Activated naive CD4-positive, alpha-beta T cell treated with anti-CD3 and anti-CD28 coated beads, Interleukin-2, amount 10 ng/mL, durations not matched to agents 7 days and 5 days (primary cell): ENCODE results near the gene TGM6.

ENCODE experiments used
- CTCF ChIA-PET: fragments of 350-600 bp; sonication (Branson Sonifier 250); formaldehyde crosslinking; loops from one replicate; lab custom pipeline; 2021; ENCODE audit warnings: antibody characterized with exemption; lab: Charles Lee
- DNase-seq: peaks from one replicate; pipeline ENCODE4 v3.0.0-alpha.2; 2020
- H3K27ac Mint-ChIP-seq: one replicate; pipeline ENCODE4 v1.8.0; 2021; ENCODE audit warnings: mild to moderate bottlenecking, moderate library complexity, mixed read lengths
- H3K27me3 Mint-ChIP-seq: one replicate; pipeline ENCODE4 v1.8.0; 2021; ENCODE audit warnings: mild to moderate bottlenecking, mixed read lengths
- H3K36me3 Mint-ChIP-seq: one replicate; pipeline ENCODE4 v1.8.0; 2021; ENCODE audit warnings: mixed read lengths
- H3K4me1 Mint-ChIP-seq: one replicate; pipeline ENCODE4 v1.8.0; 2021; ENCODE audit warnings: mixed read lengths
- H3K4me3 Mint-ChIP-seq: one replicate; pipeline ENCODE4 v1.8.0; 2021; ENCODE audit warnings: mild to moderate bottlenecking, moderate library complexity, mixed read lengths
- H3K9me3 Mint-ChIP-seq: one replicate; pipeline ENCODE4 v1.8.0; 2021; ENCODE audit warnings: mixed read lengths

TGM6 gene

GRCh38 chr20:2374346-2375125, 6.2 kb upstream of the TGM6 start:
- no peak for DNase-seq
- no peak overlapping the region for H3K27ac Mint-ChIP-seq
- peaks cover 2% of the 10 kb centered on the region for H3K9me3 Mint-ChIP-seq
- H3K4me3 Mint-ChIP-seq: no peak overlapping the region
- no peaks in the 10 kb centered on the region for H3K36me3 Mint-ChIP-seq
- peaks cover 68% of the 10 kb centered on the region for H3K27me3 Mint-ChIP-seq
- peaks cover 12% of the 10 kb centered on the region for H3K4me1 Mint-ChIP-seq
- CTCF ChIA-PET: interaction anchor here (0.7 kb wide), 1 partner anchor 13 kb away, joined by 5 read pairs; no protein-coding TSS in a partner anchor

GRCh38 chr20:2378893-2379292, 1.8 kb upstream of the TGM6 start:
- DNase-seq: no peak
- Mint-ChIP-seq H3K36me3 (no peaks in the 10 kb centered on the region), H3K9me3 (no peaks in the 10 kb centered on the region), H3K4me3 (no peak overlapping the region), H3K27ac (no peak overlapping the region), H3K27me3 (peaks cover 77% of the 10 kb centered on the region), H3K4me1 (peaks cover 23% of the 10 kb centered on the region)
- CTCF ChIA-PET: interaction anchor here (0.6 to 1.2 kb wide), 4 partner anchors 12 to 99 kb away, joined by 3 read pairs; no protein-coding TSS in a partner anchor

DNA sequence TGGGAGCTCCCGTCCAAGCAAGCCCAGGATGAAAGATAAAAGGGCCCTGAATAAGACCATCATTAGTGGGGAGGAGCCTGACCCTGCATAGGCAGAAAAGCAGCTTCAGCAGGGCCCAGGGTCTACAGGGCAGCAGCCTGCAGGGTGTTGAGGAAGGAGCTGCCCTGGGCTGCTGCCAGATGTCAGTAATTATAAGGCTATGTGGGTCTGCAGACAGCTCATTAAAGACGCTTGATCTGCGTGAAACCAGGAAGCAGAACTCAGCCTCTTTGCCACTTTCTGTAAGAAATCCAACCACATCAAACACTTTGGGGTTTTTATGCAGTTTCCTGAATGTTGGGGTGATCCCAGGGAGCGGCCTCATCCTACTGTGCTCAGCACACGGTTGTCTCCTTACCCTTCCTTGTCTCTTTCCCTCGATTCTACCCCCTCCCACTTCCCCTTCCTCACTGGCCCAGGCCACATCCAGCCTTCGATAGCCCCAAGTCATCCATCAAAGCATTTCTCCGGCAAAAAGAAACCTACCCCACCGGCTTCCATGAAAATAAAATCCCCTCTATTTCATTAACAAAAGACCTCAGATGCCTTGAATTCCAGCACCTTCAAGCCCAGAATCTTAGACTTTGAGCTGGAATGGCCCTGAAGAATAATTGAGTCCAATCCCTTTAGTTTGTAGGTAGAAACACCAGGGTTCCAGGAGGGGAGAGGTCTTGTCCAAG, 1.0 kb upstream of the TGM6 start:
- Mint-ChIP-seq H3K4me3 (peak overlapping the region; percentile 16), H3K27ac (peak overlapping the region; percentile 15), H3K36me3 (no peaks in the 10 kb centered on the region), H3K27me3 (peaks cover 76% of the 10 kb centered on the region), H3K4me1 (peaks cover 23% of the 10 kb centered on the region), H3K9me3 (no peaks in the 10 kb centered on the region)
- peak; percentile 48 for DNase-seq
- CTCF ChIA-PET: interaction anchor here (0.6 to 1.2 kb wide), 8 partner anchors 13 to 1712 kb away, joined by 3 to 5 read pairs (median 3); no protein-coding TSS in a partner anchor

DNA sequence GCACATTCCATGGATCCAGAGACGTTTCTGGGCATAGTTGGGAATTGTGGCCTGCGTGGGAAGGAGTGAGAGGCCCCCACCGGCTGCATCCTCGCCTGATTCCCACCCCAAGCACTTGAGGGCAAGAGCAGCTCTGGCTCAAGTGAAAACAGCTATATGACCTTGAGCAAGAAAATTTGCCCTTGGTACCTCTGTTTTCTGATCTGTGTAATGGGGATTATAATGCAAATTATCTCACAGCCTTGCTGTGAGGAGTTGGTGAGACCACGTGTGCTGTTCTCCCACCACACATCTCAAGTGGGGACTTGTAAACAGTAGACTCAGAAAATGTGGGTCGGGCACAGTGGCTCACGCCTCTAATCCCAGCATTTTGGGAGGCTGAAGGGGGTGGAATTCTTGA, 602 bp downstream of the TGM6 start:
- Mint-ChIP-seq H3K27ac (no peak overlapping the region), H3K4me1 (peaks cover 23% of the 10 kb centered on the region), H3K4me3 (no peak overlapping the region), H3K9me3 (no peaks in the 10 kb centered on the region), H3K36me3 (no peaks in the 10 kb centered on the region), H3K27me3 (peaks cover 81% of the 10 kb centered on the region)
- CTCF ChIA-PET: no interaction called here
- DNase-seq: no peak

DNA sequence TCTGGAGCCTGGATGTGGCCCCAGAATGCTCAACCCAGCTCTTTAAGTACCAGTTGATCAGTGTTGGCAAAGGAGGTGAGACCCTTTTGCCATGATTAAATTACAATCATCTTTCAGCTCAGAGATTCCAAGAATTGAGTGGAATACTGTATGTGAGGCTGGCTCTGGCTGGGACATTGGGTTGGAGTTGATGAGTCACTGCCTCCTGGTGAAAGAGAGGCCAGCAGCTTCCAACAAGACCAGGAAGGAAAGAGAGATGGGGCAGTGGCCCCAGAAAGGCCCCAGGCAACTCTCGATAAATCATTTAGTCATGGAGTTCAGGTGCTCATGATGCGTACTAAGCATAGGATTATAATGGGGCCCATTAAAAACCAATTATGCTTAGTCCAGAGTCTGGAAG, 2.1 kb downstream of the TGM6 start:
- Mint-ChIP-seq H3K36me3 (no peaks in the 10 kb centered on the region), H3K9me3 (peaks cover 1% of the 10 kb centered on the region), H3K27me3 (peaks cover 81% of the 10 kb centered on the region), H3K4me3 (no peak overlapping the region), H3K4me1 (peaks cover 28% of the 10 kb centered on the region), H3K27ac (no peak overlapping the region)
- CTCF ChIA-PET: interaction anchor here (1.7 kb wide), 1 partner anchor 68 kb away, joined by 4 read pairs; no protein-coding TSS in a partner anchor
- no peak for DNase-seq

- Mint-ChIP-seq H3K27ac (no peak overlapping the region), H3K4me1 (peaks cover 11% of the 10 kb centered on the region), H3K27me3 (peaks cover 76% of the 10 kb centered on the region), H3K4me3 (no peak overlapping the region), H3K9me3 (peaks cover 7% of the 10 kb centered on the region), H3K36me3 (no peaks in the 10 kb centered on the region)
- CTCF ChIA-PET: interaction anchor here (1.1 kb wide), 1 partner anchor 73 kb away, joined by 4 read pairs; no protein-coding TSS in a partner anchor
- no peak for DNase-seq
Measured at GRCh38 chr20:2385026-2385425, 4.3 kb downstream of the TGM6 start.

GRCh38 chr20:2385496-2385895, 4.8 kb downstream of the TGM6 start:
- Mint-ChIP-seq H3K9me3 (peaks cover 7% of the 10 kb centered on the region), H3K36me3 (no peaks in the 10 kb centered on the region), H3K27me3 (peaks cover 72% of the 10 kb centered on the region), H3K27ac (no peak overlapping the region), H3K4me3 (no peak overlapping the region), H3K4me1 (peaks cover 6% of the 10 kb centered on the region)
- no peak for DNase-seq
- CTCF ChIA-PET: interaction anchor here (1.1 kb wide), 1 partner anchor 72 kb away, joined by 4 read pairs; no protein-coding TSS in a partner anchor

DNA sequence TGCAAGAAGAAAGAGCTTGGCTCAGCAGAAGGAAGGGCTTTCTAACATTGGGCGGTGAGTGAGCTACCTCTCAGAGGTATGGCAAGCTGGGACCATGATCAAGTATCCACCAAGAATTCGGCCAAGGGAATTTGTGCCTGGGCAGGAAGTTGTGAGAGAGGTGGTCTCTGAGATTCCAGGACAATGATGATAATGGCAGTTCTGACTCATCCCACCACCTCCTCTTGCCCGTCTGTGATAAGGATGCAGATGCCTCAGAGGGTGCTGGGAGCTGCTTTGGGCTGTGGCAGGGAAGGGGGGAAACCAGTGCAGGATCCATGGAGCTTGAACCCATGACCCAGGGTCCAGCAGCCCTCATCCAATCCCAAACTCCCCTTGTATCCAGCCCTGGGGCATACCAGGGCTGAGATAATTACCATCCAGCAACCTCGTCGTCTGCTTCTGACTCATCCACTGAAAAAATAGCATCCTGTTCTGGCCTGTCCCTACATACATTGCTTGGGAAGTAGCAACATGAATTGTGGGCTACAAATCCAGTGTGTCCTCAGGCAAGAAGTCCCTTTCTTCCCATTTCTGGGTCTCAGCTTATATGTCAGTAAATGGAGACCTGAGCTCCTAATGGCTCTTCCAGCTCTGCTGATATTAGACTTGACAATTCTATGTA, 5.9 kb downstream of the TGM6 start:
- no peak overlapping the region for H3K4me3 Mint-ChIP-seq
- H3K27ac Mint-ChIP-seq: no peak overlapping the region
- CTCF ChIA-PET: interaction anchor here (0.8 to 2.6 kb wide), 11 partner anchors 9 to 179 kb away, joined by 3 to 26 read pairs (median 4); no protein-coding TSS in a partner anchor
- H3K4me1 Mint-ChIP-seq: peaks cover 5% of the 10 kb centered on the region
- no peaks in the 10 kb centered on the region for H3K36me3 Mint-ChIP-seq
- DNase-seq: no peak
- peaks cover 7% of the 10 kb centered on the region for H3K9me3 Mint-ChIP-seq
- peaks cover 69% of the 10 kb centered on the region for H3K27me3 Mint-ChIP-seq

GRCh38 chr20:2387180-2387577, 6.5 kb downstream of the TGM6 start:
- Mint-ChIP-seq H3K9me3 (peaks cover 7% of the 10 kb centered on the region), H3K4me3 (no peak overlapping the region), H3K27ac (no peak overlapping the region), H3K4me1 (peaks cover 5% of the 10 kb centered on the region), H3K36me3 (no peaks in the 10 kb centered on the region), H3K27me3 (peaks cover 63% of the 10 kb centered on the region)
- CTCF ChIA-PET: interaction anchor here (0.7 to 2.6 kb wide), 14 partner anchors 9 to 287 kb away, joined by 3 to 26 read pairs (median 4); no protein-coding TSS in a partner anchor
- peak; percentile 81 for DNase-seq

DNA sequence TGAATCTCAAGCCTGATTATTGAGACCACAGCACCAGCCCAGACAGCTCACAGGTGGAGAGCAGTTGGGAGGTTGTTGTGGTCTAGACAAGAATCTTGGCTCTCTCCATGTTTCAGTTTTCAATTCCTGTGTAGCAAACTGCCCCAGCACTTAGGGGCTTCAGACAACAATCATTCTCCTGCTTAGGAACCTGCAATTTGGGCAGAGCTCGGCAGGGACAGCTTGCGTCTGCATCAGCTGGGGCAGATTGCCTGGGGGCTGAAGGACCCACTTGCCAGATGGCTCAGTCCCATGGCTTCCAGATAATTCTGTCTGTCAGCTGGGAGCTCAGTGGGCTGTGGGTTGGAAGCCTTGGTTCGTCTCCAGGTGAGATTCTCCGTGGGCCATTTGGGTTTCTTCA, 6.9 kb downstream of the TGM6 start:
- CTCF ChIA-PET: interaction anchor here (0.5 to 2.6 kb wide), 13 partner anchors 13 to 287 kb away, joined by 3 to 26 read pairs (median 4); no protein-coding TSS in a partner anchor
- Mint-ChIP-seq H3K4me3 (no peak overlapping the region), H3K27me3 (peaks cover 59% of the 10 kb centered on the region), H3K4me1 (peaks cover 5% of the 10 kb centered on the region), H3K36me3 (no peaks in the 10 kb centered on the region), H3K9me3 (peaks cover 7% of the 10 kb centered on the region), H3K27ac (no peak overlapping the region)
- no peak for DNase-seq

- H3K27ac Mint-ChIP-seq: no peak overlapping the region
- peaks cover 37% of the 10 kb centered on the region for H3K27me3 Mint-ChIP-seq
Measured at GRCh38 chr20:2390951-2391675, 10.4 kb downstream of the TGM6 start.

GRCh38 chr20:2394411-2395055, 13.8 kb downstream of the TGM6 start:
- H3K4me3 Mint-ChIP-seq: no peak overlapping the region
- H3K27ac Mint-ChIP-seq: no peak overlapping the region
- peaks cover 18% of the 10 kb centered on the region for H3K27me3 Mint-ChIP-seq
- DNase-seq: no peak
- no peaks in the 10 kb centered on the region for H3K4me1 Mint-ChIP-seq
- H3K9me3 Mint-ChIP-seq: no peaks in the 10 kb centered on the region
- H3K36me3 Mint-ChIP-seq: no peaks in the 10 kb centered on the region
- CTCF ChIA-PET: no interaction called here

More at GRCh38 chr20:2390951-2391675, 10.4 kb downstream of the TGM6 start:
- H3K9me3 Mint-ChIP-seq: peaks cover 7% of the 10 kb centered on the region
- DNase-seq: no peak
- no peaks in the 10 kb centered on the region for H3K36me3 Mint-ChIP-seq
- CTCF ChIA-PET: no interaction called here
- H3K4me3 Mint-ChIP-seq: no peak overlapping the region
- H3K4me1 Mint-ChIP-seq: peaks cover 5% of the 10 kb centered on the region

DNA sequence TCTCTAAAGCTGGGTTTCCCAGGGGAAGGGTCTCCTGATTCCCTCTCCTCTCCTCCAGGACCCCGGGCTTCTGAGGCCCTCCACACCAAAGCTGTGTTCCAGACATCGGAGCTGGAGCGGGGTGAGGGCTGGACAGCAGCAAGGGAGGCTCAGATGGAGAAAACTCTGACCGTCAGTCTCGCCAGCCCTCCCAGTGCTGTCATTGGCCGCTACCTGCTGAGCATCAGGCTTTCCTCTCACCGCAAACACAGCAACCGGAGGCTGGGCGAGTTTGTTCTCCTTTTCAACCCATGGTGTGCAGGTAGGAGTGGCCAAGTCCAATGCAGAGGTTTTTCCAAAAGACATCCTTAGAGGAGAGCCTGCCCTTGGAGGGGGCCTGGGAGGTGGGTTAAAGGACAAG, 14.4 kb downstream of the TGM6 start:
- Mint-ChIP-seq H3K27ac (no peak overlapping the region), H3K36me3 (no peaks in the 10 kb centered on the region), H3K4me1 (no peaks in the 10 kb centered on the region), H3K27me3 (peaks cover 18% of the 10 kb centered on the region), H3K9me3 (no peaks in the 10 kb centered on the region), H3K4me3 (no peak overlapping the region)
- DNase-seq: no peak
- CTCF ChIA-PET: interaction anchor here (1.1 kb wide), 1 partner anchor 8 kb away, joined by 3 read pairs; no protein-coding TSS in a partner anchor
